Left hindlimb (tissue), 1 donor: ENCODE measurements around the gene PDE4DIP.
"Not testable (repeated sequence)": the region's sequence is repeated elsewhere in the genome, so short reads cannot be mapped to it uniquely, and the experiment has no call there.

Experiments
- DNase-seq: peaks from one replicate; pipeline ENCODE4 v3.0.0-alpha.2; 2018

PDE4DIP gene

DNA sequence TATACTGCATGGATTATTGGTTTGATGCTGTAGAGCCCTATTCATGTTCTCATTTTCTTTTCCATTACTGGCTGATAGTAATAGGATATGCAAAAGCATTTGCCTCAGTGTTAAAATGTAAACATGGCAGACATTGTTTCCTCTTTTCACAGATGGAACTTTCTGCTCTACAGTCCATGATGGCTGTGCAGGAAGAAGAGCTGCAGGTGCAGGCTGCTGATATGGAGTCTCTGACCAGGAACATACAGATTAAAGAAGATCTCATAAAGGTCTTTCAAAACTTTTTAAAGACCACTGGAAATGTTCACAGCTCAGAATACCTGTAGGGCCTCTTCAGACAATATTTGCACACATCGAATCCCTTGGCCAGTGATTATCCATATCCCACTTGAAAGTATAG lies 133.6 kb downstream of the PDE4DIP start:
- not testable (repeated sequence) for DNase-seq

DNA sequence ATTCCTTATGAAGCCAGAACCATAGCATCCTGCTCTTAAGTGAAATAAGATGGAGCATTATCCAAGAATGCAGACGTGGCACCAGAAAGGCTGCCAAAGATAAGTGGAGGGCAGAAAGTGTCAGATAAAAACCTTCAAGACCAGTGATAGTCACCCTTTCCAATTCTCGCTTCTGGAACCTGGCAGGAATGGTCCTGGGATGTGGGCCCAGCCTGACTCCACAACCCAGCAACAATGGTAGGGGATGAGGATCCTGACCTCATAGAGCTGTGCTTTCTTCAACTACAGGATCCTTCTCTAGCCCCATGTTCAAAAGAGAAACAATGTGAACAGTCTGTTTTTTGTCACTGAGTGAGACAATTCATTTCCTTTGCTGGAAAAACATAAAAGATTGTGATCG lies 145.2 kb downstream of the PDE4DIP start:
- DNase-seq = not testable (repeated sequence)

- not testable (repeated sequence) for DNase-seq
These were observed 146.1 kb downstream of the PDE4DIP start for GRCh38 chr1:148990233-148990788.

- not testable (repeated sequence) for DNase-seq
These were observed 147.6 kb downstream of the PDE4DIP start for GRCh38 chr1:148991818-148992217.

DNA sequence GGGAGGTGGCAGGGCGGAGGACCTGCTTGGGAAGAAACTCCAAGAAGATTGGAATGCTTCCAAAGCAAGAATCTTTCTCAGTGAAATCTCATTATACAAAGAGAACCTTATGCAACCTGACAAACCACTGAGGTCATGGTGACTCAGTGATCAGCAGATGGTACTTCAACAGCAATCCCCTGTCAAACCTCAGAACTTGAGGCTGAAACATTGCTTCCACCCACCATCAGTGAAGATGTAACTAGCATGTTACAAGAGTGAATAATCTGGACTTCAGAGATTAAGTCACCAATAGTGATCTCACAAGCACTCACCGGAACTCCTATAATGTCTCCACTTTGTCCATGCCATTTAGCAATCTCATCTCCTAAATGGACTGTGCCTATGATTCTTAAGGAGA lies 148.1 kb downstream of the PDE4DIP start:
- DNase-seq = not testable (repeated sequence)

- DNase-seq = not testable (repeated sequence)
These were observed 152.4 kb downstream of the PDE4DIP start for GRCh38 chr1:148996449-148997224.

- not testable (repeated sequence) for DNase-seq
These were observed 153.2 kb downstream of the PDE4DIP start for GRCh38 chr1:148997405-148997804.

DNA sequence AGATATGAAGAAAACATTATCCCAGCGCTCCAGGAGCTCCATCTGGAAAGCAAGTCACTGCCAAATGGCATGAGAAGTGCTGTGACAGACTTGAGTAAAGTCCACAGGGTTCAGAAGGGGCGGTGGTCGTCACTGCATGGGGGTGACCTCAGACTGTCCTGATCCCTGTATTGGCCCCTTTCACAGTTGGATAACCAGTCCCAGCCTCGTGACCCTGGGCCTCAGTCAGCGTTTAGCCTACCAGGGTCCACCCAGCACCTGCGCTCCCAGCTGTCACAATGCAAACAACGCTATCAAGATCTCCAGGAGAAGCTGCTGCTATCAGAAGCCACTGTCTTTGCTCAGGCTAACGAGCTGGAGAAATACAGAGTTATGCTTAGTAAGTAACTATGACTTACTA lies 158.4 kb downstream of the PDE4DIP start:
- DNase-seq = not testable (repeated sequence)

- not testable (repeated sequence) for DNase-seq
These were observed 164.1 kb downstream of the PDE4DIP start for GRCh38 chr1:149008326-149008725.

DNA sequence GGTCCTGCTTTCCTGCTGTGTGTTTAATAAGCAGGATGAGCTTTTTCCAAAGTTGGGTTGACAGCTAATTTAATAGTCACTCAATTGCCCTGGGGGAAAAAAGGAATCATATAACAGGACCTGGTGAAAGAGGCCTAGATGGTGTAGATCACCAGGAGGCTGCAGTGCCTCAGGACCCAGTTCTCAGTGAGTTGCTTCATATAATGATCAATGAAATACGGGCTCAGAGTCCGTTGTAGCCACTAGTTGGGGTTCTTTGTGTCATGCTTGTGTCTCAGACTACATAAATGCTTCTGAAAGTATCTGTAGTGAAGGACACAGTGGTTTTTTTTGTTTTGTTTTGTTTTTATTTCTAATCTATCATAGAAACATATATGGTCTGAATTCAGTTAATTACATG lies 164.5 kb downstream of the PDE4DIP start:
- not testable (repeated sequence) for DNase-seq

DNA sequence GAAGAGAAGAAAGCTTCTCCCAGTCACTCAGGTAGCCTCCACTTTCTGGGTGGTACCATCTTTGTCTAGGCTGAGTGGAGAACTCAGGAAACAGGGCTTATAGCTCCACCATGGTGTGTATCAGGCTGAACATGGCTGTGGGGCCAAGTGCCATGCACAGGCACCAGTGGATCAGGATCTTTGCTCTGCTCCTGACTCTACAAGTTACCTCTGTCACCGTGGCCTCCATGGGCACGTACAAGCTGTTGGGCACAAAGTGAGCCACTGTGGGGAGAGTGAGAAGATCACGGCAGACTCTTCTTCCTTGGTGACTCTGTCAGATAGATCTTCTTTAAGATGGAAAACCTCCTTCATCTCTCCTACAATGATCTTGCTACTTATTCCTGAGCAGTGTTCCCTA lies 165.5 kb downstream of the PDE4DIP start:
- peak; percentile 10 for DNase-seq

DNA sequence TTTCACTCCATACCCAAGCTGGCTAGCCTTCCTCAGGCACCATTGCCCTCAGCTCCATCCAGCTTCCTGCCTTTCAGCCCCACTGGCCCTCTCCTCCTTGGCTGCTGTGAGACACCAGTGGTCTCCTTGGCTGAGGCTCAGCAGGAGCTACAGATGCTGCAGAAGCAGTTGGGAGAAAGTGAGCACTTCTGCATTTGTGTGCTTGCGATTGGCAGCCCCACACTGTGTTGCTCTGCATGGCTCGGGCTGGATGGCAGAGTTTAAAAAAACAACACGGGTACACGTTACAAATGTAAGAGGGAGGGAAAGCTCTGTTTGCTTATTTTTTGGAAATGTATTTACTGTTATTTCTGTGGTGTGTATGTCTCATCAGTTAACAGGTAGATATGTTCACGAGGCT lies 168.4 kb downstream of the PDE4DIP start:
- not testable (repeated sequence) for DNase-seq

GRCh38 chr1:149013513-149013912 lies 169.3 kb downstream of the PDE4DIP start:
- not testable (repeated sequence) for DNase-seq

DNA sequence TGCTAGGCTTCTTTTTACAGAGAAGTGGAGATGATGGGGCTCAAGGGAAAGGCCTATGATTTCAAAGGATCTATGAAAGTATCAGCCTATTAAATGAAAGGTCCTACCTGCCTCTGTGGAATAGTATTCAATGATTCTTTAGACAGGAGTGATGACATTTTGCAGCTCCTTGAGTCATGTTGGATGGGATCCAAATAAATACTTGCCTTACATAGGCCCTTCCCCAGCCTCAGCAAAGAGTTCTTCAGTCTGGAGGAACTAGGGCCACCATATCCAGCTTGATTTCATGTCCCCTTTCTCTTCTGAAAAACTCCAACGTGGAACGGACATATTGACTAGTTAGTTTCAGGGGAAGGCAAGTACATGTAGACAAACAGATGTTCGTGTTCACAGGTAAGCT lies 171.3 kb downstream of the PDE4DIP start:
- not testable (repeated sequence) for DNase-seq

GRCh38 chr1:149016626-149017025 lies 172.4 kb downstream of the PDE4DIP start:
- not testable (repeated sequence) for DNase-seq

- not testable (repeated sequence) for DNase-seq
These were observed 174.3 kb downstream of the PDE4DIP start for GRCh38 chr1:149018577-149018976.

GRCh38 chr1:149024327-149024726 lies 180.1 kb downstream of the PDE4DIP start:
- DNase-seq = not testable (repeated sequence)

DNA sequence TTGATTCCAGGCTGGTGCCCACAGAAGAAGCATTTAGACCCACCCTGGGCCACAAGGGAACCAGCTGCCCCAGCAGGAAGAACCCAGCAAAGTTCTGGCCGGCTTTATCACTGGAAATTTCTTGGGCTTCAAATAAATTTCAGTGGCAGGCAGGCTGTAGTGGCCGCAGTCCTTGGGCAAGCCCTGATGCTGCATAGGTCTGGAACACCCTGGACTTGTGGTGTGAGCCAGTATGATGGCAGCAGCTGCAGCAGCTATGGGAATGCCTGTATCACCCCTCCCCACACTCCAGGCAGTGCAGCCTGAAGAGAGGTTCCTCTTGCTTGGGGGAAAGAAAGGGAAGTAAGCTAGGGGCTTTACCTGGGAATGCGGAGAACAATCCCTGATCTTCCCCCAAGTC lies 189.7 kb downstream of the PDE4DIP start:
- DNase-seq = not testable (repeated sequence)

DNA sequence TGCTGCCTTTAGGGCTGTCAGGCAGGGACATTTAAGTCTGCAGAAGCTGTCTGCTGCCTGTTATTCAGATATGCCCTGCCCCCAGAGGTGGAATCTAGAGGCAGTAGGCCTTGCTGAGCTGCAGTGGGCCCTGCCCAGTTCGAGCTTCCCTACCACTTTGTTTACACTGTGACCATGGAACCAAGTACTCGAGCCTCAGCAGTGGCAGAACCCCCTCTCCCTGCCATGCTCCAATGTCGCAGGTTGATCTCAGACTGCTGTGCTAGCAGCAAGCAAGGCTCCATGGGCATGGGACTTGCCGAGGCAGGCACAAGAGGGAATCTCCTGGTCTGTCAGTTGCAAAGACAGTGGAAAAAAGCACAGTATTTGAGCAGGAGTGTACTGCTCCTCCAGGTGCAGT lies 198.8 kb downstream of the PDE4DIP start:
- DNase-seq = not testable (repeated sequence)

DNA sequence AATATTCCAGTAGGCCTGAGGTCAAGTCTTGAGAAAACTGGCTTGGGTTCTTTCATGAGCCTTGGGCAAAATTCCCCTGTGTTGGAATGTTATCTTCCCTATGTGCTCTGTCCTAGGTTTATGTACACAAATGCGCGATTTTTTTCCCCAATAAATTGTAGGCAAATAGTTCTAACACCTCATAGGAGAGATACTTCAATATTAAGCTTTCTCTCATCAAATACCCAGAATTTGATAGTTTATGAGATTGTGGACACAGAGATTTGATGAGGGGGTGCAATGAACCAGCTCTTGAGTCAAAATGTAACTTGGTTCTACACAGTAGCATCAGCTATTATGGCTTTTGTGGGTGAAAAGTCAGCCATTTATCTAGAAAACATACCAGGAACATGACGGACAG lies 220.4 kb downstream of the PDE4DIP start:
- not testable (repeated sequence) for DNase-seq

GRCh38 chr1:149075505-149076127 lies 231.4 kb downstream of the PDE4DIP start:
- not testable (repeated sequence) for DNase-seq
